Activated T-cell treated with anti-CD3 and anti-CD28 coated beads for 4 hours (primary cell): ENCODE measurements around the gene HCAR2.
"Not testable (repeated sequence)": the region's sequence is repeated elsewhere in the genome, so short reads cannot be mapped to it uniquely, and the experiment has no call there.

Experiments used
- DNase-seq: peaks from one replicate; pipeline ENCODE4 v3.0.0-alpha.2; 2020

The HCAR2 gene

DNA sequence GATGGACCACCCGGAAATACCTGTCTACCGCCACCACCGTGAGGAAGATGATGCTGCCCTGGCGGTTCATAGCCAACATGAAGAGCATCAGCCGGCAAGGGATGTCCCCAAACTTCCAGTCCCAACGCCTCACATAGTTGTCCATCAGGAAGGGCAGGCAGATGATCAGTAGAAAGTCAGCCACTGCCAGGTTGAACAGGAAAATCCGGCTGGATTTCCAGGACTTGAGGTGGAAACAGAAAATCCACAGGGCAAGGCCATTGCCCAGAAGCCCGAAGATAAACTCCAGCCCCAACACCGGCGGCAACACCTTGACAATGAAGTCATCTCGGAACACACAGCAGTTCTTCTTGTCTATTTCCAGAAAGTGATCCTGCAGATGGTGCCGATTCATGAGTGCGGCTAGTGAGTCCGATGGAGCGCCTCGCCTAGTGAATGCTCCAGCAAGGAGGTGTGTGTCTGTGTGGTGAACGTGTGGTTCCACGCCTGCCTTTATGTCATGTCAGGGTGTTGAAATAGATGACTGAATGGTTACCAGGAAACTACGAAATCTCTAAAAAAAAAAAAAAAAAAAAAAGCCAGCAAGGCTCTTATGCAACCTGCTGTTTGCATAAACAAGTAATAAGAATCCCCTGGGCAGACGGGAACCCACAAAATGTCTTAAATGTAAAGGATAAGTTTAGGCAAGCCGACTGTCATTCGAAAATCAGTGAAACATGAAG lies at the start of gene HCAR2:
Gene HCAR2, minus strand, starts transcription at position 468 of the 722 bp plus-strand sequence. Its CDS starts 74 bp downstream, at position 394.
- not testable (repeated sequence) for DNase-seq

DNA sequence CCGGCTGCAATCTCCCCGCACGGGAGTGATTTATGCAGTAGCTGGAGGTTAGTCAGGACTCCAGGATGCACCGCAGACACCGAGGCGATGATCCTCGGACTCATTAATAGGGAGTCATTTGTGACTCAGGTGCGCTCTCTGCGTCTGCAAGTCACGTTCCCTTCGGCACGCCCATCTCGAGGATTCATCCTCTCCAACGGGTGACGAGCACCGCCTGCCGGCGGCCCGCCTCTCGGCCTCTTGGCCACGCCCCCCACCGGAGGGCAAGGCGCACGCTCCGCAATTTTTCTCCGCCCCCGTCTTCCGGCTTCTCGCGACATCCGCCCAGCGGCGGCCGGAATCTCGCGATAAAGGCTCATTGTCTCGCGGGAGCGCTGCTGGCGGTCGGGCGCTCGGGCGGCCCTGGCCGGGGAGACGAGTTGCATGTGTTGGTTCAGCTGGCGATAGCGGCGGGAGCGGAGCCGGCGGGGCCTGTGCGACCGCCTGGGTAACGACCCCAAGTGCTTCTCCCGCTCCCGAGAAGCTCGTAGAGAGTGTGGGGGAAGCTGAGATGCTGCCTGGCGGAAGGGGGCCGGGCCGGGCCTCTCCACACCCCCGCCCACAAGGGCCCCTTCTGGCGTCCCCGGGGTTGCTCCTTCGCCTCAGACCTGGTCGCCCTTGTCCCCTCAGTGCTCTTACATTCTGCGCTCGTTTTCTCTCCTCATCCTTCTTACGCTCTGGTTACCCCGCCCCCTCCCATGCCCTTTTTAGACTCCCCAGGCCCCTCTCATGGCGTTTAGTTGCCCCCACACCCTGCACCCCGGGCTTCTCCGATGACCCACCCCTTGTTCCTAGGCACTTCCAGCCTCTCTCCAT lies 49.5 kb upstream of the HCAR2 start, which contains the start of gene DENR:
Gene DENR, plus strand, starts transcription at position 361 of the 855 bp plus-strand sequence. CDS start 878 bp downstream, outside the sequence.
- peak; percentile 98 for DNase-seq

DNA sequence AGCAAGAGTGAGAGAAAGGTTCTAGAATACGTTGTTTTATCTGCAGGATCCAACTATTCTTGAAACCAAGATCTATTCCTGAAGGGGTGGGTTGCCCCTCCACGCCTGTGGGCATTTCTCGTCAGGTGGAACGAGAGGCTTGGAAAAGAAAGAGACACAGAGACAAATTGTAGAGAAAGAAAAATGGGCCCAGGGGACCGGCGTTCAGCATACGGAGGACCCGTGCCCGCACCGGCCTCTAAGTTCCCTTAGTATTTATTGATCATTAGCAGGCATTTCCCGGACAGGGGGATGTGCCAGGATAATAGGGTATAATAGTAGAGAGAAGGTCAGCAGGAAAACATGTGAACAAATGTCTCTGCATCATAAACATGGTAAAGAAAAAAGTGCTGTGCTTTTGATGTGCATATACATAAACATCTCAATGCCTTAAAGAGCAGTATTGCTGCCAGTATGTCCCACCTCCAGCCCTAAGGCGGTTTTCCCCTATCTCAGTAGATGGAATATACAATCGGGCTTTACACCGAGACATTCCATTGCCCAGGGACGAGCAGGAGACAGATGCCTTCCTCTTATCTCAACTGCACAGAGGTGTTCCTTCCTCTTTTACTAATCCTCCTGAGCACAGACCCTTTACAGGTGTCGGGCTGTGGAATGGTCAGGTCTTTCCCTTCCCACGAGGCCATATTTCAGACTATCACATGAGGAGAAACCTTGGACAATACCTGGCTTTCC lies 47.8 kb upstream of the HCAR2 start:
- DNase-seq, result not testable (repeated sequence)

GRCh38 chr12:122749569-122750332 lies 46.6 kb upstream of the HCAR2 start:
- DNase-seq, result no peak

- no peak for DNase-seq
Observed at GRCh38 chr12:122747224-122748135, 44.3 kb upstream of the HCAR2 start.

- no peak for DNase-seq
Observed at GRCh38 chr12:122743895-122744525, 40.9 kb upstream of the HCAR2 start.

GRCh38 chr12:122740351-122740750 lies 37.2 kb upstream of the HCAR2 start:
- no peak for DNase-seq

DNA sequence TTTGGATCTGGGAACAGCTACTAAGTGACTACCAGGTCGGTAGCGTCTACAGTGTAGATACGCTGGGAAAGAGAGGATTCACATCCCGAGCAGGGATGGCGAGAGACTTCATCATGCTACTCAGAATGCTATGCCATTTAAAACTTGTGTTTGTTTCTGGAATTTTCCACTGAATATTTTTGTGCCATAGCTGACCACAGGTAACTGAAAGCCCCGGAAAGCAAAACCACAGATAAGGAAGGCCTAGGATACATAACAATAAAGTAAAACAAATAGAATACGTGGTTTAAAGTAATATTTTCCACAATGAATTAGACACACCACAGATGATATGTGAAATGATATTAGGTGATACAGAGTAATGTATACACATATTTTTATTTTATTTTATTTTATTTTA lies 35.4 kb upstream of the HCAR2 start:
- no peak for DNase-seq

- no peak for DNase-seq
Observed at GRCh38 chr12:122732611-122733010, 29.5 kb upstream of the HCAR2 start.

GRCh38 chr12:122732170-122732569 lies 29.0 kb upstream of the HCAR2 start:
- DNase-seq, result no peak

DNA sequence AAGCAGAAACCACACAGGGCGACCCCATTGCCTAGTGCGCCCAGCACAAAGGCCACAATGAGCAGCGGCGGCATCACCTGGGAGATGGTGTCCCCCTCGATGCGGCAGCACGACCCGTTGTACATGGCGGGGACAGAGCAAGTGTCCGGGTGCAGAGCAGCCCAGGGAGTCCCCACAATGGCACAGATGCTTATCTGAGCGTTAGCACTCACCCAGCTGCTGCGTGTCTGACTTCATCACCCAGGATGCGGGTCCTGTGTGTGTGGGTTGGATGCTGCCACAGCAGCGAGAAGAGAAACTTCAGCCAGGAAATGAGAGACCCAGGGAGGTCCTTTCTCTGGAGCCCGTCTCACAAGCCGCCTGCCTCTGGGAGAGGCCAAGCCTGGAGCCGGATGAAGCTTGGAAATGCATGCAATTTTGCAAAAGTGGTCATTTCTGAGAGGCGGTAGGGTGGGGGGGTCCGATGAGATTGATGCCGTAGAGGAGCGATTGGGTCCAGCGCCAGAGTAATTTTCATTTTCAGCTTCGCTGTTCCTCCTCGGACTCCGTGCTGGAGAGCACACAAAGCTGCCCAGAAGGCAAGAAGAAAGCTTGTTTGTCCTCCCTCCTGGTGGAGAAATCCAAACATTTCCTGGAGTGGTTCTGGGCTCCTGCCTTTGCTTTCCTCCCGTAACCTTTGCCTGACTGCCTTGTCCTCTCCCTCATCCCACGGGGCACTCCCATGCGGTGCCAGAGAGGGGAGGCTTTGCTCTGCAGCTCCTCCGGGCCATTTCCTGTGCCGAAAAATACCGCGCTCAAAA lies 27.3 kb upstream of the HCAR2 start, which contains the start of gene HCAR1:
Gene HCAR1, minus strand, starts transcription at position 630 of the 800 bp plus-strand sequence. Its CDS starts 505 bp downstream, at position 125.
- no peak for DNase-seq

DNA sequence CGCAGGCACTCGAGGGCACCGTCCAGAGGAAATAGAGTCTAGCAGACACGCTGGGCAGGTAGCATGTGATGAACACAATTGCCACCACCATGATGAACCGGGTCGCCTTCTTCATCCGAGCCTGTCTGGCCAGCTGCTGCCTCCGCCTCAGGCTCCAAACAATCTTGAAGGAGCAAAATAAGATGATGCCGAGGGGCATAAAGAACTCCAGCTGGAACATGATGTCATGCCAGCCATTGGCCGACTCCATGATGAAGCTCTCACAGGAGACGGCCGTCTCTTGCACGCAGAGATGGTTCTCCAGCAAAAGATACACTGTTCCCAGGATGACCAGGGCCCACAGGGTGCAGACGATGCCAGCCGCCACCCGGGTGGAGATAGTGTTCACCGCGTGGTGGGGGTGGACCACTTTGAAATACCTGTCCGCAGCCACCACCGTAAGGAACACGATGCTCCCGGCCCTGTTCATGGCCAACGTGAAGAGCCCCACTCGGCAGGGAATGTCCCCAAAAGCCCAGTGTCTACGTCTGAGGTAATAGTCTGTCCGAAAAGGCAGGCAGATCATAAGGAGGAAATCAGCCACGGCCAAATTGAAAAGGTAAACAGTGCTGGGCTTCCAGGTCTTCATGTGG lies 26.5 kb upstream of the HCAR2 start:
- no peak for DNase-seq

GRCh38 chr12:122726080-122726558 lies 23.0 kb upstream of the HCAR2 start:
- DNase-seq, result peak; percentile 22

GRCh38 chr12:122725452-122726079 lies 22.4 kb upstream of the HCAR2 start:
- DNase-seq, result no peak

- no peak for DNase-seq
Observed at GRCh38 chr12:122724641-122725243, 21.6 kb upstream of the HCAR2 start.

DNA sequence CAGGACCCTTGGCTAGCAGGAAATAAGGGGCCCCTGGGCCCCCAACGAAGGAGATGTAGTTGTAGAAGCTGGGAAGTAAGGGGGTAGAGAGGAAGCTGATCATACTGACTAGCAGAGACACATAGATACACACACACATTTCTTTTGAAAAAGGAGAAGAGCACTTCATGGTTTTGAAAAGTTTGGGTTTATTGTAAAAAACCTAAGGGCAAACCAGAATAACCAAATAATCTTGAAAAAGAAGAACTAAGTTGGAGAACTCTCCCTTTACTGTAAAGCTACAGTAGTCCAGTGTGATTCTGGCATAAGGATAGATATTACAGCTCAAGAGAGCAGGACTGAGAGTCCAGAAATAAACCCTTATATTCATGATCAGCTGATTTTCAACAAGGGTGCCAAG lies 19.2 kb upstream of the HCAR2 start:
- no peak for DNase-seq

- no peak for DNase-seq
Observed at GRCh38 chr12:122721057-122721545, 17.9 kb upstream of the HCAR2 start.

DNA sequence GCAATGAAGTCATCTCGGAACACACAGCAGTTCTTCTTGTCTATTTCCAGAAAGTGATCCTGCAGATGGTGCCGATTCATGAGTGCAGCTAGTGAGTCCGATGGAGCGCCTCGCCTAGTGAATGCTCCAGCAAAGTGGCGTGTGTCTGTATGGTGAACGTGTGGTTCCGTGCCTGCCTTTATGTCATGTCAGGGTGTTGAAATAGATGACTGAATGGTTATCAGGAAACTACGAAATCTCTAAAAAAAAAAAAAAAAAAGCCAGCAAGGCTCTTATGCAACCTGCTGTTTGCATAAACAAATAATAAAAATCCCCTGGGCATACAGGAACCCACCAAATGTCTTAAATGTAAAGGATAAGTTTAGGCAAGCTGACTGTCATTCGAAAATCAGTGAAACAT lies 13.5 kb upstream of the HCAR2 start, which contains the start of gene HCAR3:
Gene HCAR3, minus strand, starts transcription at position 154 of the 400 bp plus-strand sequence. Its CDS starts 74 bp downstream, at position 80.
- DNase-seq, result not testable (repeated sequence)
